Measurements from ENCODE around the gene NXT1.

NXT1 gene

DNA sequence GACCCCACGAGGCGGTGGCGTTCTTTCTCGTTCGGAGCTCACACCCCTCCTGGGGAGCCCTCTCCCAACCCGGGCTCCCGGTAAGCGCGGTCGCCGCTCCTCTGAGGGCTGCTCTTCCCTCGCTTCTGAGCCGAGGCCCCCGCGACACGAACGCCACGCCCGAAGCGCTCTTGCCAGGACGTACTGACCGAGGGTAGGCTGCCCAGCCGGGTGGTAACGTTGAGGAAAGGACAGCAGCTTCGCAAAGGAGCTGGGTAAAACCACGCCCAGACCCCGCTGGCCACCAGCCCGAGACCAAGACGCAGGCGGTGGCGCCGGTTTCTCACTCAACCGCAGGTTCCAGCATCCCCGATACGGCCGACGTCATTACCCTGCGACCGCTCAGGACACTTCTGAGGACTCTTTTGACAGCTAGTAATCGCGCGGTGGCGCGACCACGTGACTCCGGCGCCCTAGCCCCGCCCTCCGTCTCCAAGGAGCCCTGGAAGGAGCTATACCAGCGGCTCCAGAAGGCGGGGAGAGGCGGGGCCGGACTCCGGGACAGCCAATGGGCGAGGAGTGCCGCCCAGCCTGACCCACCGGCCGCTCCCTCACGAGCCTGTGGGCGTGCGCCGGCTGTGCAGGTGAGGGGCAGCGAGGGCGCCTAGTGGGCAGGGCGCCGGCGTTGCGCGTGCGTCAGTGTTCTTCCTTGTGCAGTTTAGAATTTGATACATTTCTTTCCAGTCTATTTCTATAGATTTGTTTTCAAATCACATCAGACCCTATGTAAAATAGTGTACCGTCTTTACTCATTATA lies 7.4 kb downstream of the NXT1 start:
- FAIRE-seq, result peak; percentile 97

DNA sequence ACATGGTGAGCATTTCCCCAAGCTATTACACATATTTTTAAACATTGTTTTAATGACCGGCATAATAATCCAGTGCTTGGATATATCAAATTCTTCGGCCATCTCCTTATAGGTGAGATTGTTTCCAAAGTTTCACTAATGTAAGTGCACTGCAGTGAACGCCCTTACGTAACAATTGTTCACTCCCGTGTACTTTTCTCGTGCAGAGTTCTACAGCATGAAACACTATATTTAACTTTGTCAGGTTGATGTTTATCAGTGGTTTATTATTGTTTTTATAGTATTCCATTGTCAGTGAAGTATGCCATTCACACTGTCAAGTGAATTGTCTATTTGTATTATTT lies 7.9 kb downstream of the NXT1 start:
- no peak for DNase-seq (ENCODE audit: extremely low spot score, insufficient read length, low read depth)
- FAIRE-seq, result no peak

More for the DNA sequence above, 7.4 kb downstream of the NXT1 start:
- peak; percentile 84 for DNase-seq (ENCODE audit: extremely low spot score, insufficient read length, low read depth)

DNA sequence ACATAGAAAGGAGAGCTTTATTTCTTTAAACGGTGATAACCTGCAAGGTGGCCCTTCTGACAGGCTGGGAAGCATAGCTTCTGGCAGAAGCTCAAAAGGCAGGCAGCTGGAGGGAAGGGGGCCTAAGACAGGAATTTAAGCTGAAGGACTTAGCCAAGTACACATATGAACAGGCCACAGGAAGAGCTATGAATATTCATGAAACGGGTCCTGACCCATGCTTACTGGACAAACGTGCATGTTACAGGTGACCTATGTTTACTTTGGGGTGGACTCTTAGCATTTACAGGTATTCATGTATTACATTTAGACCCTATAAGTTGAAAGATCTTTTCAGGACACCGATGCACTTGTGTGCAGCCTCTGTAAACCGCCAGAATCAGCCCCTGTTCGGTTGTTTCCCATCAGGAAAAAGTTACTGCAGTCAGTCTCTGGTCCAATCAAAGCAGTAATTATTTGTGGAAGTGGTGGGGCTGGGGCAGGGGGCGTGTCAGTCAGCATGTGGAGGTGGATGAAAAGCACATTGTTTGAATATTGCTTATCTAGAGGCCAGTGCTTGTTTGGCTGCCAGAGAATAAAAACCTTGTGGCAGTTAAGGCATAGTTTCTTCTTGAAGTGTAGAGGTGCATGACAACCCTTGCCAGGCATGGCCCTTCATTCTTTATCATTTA lies 8.5 kb downstream of the NXT1 start:
- DNase-seq (ENCODE audit: extremely low spot score, insufficient read length, low read depth) (no peak), FAIRE-seq (no peak)

DNA sequence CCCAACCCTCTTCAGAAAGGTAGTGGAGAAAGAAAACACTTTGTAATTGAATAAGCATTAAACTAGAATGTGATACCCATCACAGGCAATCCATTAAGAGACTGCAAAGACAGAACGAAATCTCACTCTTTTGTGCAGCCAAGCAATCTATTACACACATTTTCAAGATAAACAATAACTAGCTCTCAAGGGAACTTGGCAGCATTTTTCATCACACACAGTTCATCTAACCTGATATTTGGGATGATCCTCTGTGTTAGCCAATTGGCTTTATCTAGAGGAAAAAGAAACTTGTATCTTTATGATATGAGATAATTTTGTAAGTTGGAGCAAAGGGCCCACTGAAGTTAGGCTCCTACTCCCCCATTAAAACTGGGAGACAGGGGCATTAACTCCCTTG lies 9.9 kb downstream of the NXT1 start:
- no peak for FAIRE-seq

DNA sequence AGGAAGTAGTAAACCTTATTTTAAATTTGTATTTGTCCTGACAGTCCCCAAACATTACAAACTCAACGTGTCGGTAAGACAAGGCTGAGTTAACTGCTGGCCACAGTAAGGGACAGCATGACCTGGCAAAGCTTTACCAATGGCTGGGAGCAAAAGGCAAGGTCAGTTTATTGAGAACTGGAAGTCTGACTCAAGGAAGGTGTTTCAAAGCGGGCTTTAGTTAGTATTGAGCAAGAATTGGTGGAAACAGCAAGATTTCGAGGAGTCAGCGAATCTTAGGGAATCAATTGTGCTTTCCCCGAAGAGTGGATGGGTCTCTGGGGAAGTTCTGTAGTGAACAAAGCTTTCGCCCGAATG lies 10.5 kb downstream of the NXT1 start:
- FAIRE-seq (no peak), DNase-seq (ENCODE audit: extremely low spot score, insufficient read length, low read depth) (no peak)

More for the DNA sequence above, 9.9 kb downstream of the NXT1 start:
- no peak for DNase-seq (ENCODE audit: extremely low spot score, insufficient read length, low read depth)

DNA sequence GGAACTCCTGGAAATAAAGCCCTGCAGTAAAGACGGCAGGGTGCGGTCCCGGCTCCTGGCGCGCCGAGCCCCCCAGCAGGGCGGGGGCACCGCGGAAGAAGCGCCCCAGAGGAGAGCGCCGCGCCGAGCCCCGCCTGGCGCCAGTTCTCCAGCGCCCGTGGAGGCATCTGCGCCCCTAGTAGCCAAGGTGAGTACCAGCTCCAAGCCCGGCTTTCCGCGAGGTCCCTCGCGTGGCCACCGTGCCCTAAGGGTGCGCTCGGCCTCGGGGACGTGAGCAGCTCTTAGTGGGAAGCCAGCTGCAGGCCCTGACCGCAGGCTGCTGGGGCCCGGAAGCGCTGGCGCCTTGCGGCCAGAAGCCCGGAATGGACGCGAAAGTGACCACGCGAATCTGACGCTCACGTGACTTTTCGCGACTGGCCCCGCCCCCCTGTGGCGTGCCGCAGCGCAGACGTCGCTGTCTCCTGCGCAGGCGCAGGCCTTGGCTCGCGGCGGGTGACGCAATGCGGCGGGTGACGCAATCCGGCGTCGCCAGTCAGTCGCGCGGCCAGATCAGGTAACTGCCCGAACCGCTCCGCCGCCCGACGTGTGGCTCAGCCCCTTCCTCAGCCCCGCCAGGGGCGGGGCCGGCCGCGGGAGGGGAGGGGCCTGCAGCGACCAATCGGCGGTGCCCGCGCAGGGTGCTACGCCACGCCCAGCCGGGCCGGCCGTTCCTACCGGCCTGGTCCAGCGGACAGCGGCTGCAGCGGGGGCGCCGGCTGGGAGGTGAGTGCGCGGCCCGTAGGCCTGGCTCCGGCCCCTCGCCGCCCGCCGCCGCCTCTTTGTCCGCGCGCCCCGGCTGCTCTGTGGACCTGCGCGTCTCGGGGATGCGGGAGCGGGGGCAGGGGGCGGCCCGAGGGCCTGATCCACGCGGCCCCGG lies 11.1 kb downstream of the NXT1 start, which contains the start of gene GZF1:
Gene GZF1 (plus strand): TSS at position 707 of the 916 bp plus-strand sequence. CDS start 2,202 bp downstream, outside the sequence.
- FAIRE-seq (peak; percentile 92), DNase-seq (ENCODE audit: extremely low spot score, insufficient read length, low read depth) (peak; percentile 90)

DNA sequence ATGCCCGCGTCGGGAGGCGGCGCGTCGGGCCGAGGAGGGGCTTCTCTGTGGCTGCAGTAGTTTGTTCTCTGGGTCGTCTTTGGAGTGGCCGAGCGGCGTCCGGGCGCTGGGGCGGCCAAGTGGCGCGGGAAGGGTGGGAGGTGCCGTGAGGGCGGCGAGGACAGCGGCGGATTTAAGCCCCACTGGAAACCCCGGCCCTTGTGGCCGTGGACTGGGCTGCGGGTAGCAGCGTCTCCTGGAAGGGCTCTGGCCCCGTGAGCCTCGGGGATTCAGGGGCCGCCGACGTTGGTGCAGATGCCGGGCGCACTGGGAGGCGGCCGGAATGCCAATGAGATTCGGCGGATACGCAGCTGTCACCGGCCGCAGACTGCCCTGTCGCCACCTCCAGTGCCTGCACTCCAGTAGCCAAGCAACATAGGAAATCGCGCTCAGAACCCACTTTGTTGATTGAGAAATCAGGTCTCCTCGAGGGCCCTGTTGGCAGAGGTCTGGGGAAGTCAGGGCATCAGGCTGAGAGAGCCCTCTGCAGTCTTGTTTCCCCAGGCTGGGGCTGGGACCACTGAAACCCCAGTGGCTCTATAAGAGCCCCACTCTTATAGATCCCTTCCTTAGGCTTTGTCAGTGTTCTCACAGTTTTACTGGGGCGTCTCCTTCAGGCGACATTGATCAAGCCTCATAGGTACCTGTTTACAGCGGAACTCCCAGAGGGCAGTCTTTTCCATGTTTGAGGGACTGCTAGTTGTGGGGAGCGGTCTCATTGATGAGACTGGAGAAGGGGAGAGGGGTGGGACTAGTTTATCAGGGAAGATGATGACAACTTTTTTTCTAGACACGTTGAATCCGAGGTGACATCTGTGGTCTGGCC lies 12.0 kb downstream of the NXT1 start:
- FAIRE-seq (peak; percentile 53), DNase-seq (ENCODE audit: extremely low spot score, insufficient read length, low read depth) (no peak)

DNA sequence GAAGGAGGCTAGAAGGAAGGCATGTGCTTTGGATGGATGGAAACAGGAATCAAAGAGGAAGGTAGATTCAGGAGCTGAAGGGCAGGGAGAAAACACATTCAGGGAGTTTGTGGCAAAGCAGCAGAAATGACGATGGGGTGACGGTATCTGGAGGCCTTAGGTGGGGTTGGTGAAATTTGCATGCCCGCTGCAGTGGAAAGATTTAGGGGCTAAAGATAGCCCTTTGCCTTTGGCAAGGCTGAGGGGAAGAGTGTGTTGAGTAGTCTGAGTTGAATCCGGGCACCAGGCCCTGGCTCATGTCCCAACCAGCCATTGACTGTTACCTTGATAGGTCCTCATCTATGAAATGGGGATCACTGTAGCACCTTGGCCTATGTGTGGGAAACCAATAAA lies 12.7 kb downstream of the NXT1 start:
- FAIRE-seq (no peak), DNase-seq (ENCODE audit: extremely low spot score, insufficient read length, low read depth) (no peak)

DNA sequence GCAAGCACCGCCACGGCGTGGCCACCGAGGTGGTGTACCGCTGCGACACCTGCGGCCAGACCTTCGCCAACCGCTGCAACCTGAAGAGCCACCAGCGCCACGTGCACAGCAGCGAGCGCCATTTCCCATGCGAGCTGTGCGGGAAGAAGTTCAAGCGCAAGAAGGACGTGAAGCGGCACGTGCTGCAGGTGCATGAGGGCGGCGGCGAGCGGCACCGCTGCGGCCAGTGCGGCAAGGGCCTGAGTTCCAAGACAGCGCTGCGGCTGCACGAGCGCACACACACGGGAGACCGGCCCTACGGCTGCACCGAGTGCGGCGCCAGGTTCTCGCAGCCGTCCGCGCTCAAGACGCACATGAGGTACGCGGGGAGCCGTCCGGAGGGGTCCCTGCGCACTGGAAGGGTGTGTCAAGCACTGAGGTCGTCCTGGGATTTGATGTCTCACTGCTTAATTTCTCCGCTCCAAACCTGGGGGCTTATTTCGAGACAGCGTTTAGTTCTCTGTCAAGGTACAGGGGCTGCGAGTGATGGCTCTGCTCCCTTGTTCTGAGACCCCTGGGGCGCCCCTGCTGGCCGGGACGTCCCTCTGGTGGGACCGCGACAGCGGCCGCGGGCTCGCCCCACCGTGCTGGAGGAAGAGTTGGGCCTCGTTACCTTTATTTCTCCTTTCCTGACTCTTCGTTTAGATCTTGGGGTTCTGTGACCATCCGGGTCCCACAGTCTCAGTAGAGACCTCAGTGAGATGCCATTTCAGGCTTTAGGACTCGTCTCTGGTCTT lies 15.0 kb downstream of the NXT1 start:
- no peak for DNase-seq (ENCODE audit: extremely low spot score, insufficient read length, low read depth)
- FAIRE-seq, result no peak

DNA sequence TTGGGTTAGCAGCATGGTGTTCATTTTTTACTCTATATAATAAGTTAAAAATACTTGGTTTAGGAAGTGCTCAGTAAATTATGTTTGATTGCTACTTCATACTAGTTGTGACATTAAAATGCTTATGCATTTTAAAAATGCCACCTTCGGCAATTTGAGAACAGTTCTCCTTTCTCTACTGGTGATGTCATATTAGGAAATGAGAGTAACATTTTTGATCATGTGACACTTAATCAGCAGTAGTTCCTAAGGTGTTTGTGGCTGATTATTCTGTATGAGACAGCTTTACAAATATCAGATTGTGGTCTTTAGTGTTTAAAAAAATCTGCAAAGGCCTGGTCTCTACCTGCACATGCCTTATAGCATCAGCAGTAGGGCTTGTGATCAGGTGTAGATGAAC lies 15.8 kb downstream of the NXT1 start:
- no peak for FAIRE-seq
- DNase-seq (ENCODE audit: extremely low spot score, insufficient read length, low read depth), result no peak

DNA sequence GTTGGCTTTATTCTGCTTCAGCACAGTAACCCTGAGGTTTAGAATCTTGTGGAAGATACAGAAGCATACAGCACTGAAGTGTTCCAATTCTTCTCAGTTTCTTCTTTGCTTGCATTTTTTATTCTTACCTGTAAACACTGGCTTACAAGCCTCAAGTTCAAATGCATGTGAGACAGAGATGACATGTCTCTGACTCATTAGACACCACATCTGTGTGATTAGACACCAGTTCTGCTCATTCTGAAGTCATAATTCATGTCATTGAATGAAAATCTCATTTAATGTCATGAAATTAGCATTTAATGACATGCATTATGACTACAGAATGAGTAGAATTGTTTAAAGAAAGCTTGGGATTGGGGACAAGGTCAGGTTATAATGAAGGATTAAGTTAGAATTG lies 17.2 kb downstream of the NXT1 start:
- FAIRE-seq (no peak), DNase-seq (ENCODE audit: extremely low spot score, insufficient read length, low read depth) (no peak)

DNA sequence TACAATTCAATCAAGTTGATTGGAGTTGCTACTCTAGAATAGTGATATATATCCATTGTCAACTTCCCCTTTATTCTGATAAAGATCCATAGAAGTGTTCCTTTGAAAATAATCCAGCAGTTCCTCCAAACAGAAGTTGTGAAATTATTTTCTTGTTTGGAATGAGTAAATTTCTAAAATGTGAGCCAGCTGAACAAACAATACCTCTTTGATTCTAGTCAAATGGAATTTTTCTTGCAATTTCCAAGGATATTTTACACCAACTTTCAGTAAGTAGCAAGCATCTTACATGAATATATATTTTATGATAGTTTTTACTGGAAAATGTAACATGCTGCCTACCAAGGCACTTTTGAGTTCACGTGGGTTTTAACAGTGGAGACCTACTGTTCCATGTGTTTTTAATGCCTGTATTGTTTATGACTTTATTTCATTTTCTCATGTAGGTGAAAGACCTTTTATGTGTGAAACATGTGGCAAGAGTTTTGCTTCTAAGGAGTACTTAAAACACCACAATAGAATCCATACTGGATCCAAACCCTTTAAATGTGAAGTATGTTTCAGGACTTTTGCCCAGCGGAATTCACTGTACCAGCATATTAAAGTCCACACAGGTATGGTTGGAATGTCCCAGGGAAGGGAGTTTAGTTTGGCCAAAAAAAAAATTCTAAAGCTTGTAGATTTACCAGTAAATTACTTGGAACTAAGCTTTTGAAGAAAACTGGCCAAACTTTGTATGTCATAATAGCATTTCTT lies 17.9 kb downstream of the NXT1 start:
- FAIRE-seq (no peak), DNase-seq (ENCODE audit: extremely low spot score, insufficient read length, low read depth) (no peak)

DNA sequence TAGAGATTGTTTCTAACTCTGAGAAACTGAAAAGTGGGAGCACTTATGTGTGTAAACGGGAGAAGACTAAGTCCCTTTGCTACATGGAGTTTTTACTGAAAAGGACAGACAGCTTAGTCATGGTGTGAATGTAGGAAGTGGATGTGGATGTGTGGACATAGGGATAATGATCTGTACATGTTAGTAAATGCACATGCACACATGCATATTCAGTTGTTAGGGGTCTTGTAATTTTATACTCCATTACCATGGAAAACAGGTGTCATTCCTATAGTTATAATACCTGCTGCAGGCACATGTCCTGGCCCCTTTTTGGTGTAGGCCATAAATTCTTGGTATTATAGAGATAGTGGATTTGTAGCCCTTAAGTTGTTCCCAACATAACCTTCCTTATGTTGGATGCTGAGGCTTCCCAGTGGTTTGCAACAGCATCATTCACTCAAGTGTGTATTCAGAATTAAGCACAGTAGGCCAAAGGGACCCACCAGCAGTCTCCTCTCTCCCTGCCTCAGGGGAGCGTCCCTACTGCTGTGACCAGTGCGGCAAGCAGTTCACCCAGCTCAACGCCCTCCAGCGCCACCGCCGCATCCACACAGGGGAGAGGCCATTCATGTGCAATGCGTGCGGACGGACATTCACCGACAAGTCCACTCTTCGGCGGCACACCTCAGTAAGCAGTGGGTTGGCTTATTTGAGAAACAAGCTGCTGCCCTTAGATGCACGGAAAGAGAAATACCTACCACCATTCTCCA lies 18.7 kb downstream of the NXT1 start:
- FAIRE-seq (no peak), DNase-seq (ENCODE audit: extremely low spot score, insufficient read length, low read depth) (no peak)

DNA sequence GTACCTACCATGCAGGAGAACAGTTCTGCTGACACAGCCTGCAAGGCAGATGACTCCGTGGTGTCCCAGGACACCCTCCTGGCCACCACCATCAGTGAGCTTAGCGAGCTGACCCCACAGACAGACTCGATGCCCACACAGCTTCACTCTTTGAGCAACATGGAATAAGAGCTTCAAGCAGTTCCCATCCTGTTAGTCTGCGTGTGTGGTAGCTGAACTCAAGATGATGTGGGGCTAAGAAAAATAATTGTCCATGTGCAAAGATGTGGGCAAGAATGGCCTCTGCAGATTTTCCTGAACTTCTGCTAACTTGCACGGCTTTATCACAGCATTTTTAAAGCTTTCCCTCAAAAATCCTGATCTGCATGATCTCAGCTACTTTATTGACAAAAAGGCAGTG lies 19.7 kb downstream of the NXT1 start:
- FAIRE-seq, result no peak

DNA sequence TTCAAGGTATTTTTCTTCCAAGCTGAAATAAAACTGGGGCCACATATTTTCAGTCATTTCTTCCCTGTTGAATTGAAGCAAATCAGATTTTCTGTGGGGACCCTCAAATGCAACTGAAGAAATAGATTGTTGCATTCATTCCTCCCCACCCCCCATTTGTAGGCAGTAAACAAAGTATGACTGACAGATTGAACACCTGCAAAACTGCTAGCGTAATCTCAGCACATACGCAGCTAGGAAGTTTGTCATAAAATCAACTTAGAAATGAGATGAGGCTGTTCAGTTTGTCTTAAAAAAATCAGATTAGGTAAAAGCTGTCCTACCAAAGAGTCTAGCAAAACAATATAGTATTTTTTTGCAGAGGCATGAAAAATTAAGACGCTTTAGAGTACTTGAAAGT lies 20.3 kb downstream of the NXT1 start:
- FAIRE-seq (no peak), DNase-seq (ENCODE audit: extremely low spot score, insufficient read length, low read depth) (no peak)

More for the DNA sequence above, 19.7 kb downstream of the NXT1 start:
- no peak for DNase-seq (ENCODE audit: extremely low spot score, insufficient read length, low read depth)

DNA sequence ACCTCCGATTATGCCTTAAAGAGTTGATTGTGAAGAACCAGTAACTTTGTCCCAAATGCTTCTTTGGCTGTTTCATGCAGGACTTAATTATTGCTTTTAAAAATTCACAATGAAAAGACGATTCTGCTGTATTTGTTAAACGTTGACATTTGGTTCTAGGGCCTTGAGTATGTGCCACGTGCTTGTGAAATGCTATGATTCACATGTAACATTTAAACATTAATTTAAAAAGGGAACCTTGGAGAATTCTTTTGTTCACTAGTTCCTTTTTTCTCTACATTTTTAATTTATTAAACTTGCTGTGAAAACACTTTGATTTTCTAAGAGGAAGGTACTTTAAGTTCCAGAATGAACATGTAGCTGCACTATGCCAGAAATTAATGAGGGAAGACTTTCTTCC lies 20.9 kb downstream of the NXT1 start:
- no peak for FAIRE-seq
- DNase-seq (ENCODE audit: extremely low spot score, insufficient read length, low read depth), result no peak

DNA sequence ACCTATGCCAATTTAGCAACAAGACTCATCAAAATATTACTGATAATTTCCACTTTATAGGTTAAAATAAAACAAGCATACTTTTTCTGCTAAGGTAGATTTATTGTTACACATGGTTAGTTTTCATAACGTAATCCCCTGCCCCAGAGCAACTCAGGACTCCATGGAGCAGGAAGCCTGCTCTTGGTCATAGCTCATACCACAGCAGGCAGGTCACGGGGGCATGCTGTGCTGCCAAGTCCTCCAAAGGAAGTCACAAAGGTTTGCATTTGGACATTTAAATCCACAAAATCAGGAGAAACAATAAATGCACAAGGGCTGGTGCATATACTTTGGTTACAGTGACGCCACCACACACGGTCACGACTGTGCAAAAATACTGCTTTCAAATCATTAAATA lies 23.9 kb downstream of the NXT1 start:
- DNase-seq (ENCODE audit: extremely low spot score, insufficient read length, low read depth) (no peak), FAIRE-seq (no peak)

DNA sequence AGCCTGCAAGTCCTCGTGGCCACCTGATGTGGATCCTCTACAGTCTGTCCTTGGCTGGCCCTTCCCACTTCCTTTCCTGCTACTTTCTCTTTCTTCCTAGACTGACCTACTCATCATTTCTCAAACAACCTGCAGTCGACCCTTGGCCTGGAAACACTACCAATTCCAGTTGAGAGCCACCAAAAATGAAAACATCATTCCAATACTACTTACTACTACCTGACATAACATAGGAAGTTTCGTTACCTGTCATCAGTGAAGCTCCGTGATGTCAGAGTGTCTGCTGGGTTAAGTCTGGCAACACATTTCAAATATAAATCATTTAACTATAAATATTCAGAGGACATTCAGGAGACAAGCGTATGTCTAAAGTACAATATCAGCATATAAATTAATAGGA lies 25.2 kb downstream of the NXT1 start:
- DNase-seq (ENCODE audit: extremely low spot score, insufficient read length, low read depth), result no peak
- FAIRE-seq, result no peak
